ENCODE results near the gene ASB13. TPM values are rescaled to one million over a fixed set of nuclear protein-coding genes. Genes with fewer than 3 reads are reported as not detected.

Gene ASB13
- total RNA-seq, 1 experiment from 2014 or later = 13.8 TPM

- H3K79me1 ChIP-seq (ENCODE audit: insufficient read depth, low read depth, low read length, poor library complexity, severe bottlenecking) = no peaks in the 10 kb centered on the region
- no CpG with 5 or more reads among the region's 3 CpGs for WGBS (ENCODE audit: extremely low coverage, insufficient read length, low lambda C conversion rate)
- no peak overlapping the region for H2BK15ac ChIP-seq (ENCODE audit: low read depth, low read length)
- H3T11ph ChIP-seq (ENCODE audit: low read length) = no peak overlapping the region
- H3K36me3 Mint-ChIP-seq (ENCODE audit: insufficient read depth in 1 of 3, low read depth in 3 of 3) = peaks cover 0 to 4% (median 4%) of the 10 kb centered on the region in 3 experiments; a peak in 4 of 7 replicates
- H3K9me3 Mint-ChIP-seq = peaks cover 9 to 11% of the 10 kb centered on the region in 2 experiments
- no peak overlapping the region for H2BK20ac ChIP-seq (ENCODE audit: low read depth, low read length, poor library complexity, severe bottlenecking)
- H3K27ac ChIP-seq (ENCODE audit: insufficient read length, low read depth, low read length) = no peak overlapping the region
- H3K27me3 Mint-ChIP-seq (ENCODE audit: low read depth) = peaks cover 64% of the 10 kb centered on the region
- DNase-seq = no peak
- H2BK120ac ChIP-seq (ENCODE audit: low read depth, low read length, poor library complexity, severe bottlenecking) = no peak overlapping the region
- H3K23me2 ChIP-seq (ENCODE audit: insufficient read length, low read depth, low read length, poor library complexity, severe bottlenecking) = no peaks in the 10 kb centered on the region
- H4K5ac ChIP-seq (ENCODE audit: insufficient read length, low read depth, low read length) = no peak overlapping the region
- no peak overlapping the region for H3K23ac ChIP-seq (ENCODE audit: insufficient read length, low read depth, low read length)
- H3K4ac ChIP-seq (ENCODE audit: low read depth, low read length) = no peak overlapping the region
- H2AK5ac ChIP-seq (ENCODE audit: insufficient read length, low read length) = no peak overlapping the region
- H2BK5ac ChIP-seq (ENCODE audit: insufficient read length, low read length) = no peak overlapping the region
- no peak overlapping the region for H4K91ac ChIP-seq (ENCODE audit: insufficient read length, low read depth, low read length)
- H2BK12ac ChIP-seq (ENCODE audit: insufficient read length, low read depth, low read length) = no peak overlapping the region
- H2AFZ ChIP-seq (ENCODE audit: low read length) = no peak overlapping the region
- H3K4me2 ChIP-seq (ENCODE audit: insufficient read depth, insufficient read length, low read length) = no peak overlapping the region
- no peaks in the 10 kb centered on the region for H3K79me2 ChIP-seq (ENCODE audit: insufficient read depth, low read length)
- no peak for TF ChIP-seq CTCF (conservative IDR thresholded peaks at IDR 0.05)
- no peak overlapping the region for H3K27ac Mint-ChIP-seq
- H4K8ac ChIP-seq (replicated peaks; ENCODE audit: insufficient read length, low read depth, low read length) = no peak overlapping the region
- no peak overlapping the region for H3K9ac ChIP-seq (ENCODE audit: extremely low read depth, insufficient read length, low read length)
- H3K9me3 ChIP-seq (ENCODE audit: control insufficient read depth, low read depth, low read length) = no peaks in the 10 kb centered on the region
- no peak overlapping the region for H3K56ac ChIP-seq (ENCODE audit: insufficient read length, low read depth, low read length)
- no peak overlapping the region for H3K18ac ChIP-seq (ENCODE audit: insufficient read length, low read depth, low read length)
- no peak overlapping the region for H3K14ac ChIP-seq (ENCODE audit: insufficient read depth, low read length)
- H3K4me1 Mint-ChIP-seq = no peaks in the 10 kb centered on the region
- no peaks in the 10 kb centered on the region; the same call in 1 of the 2 replicates for H3K27me3 ChIP-seq (ENCODE audit: insufficient read depth, low read length)
- H4K20me1 ChIP-seq (ENCODE audit: control insufficient read depth, insufficient read depth, insufficient read length) = no peaks in the 10 kb centered on the region
- H3K4me1 ChIP-seq (ENCODE audit: insufficient read depth, low read length) = no peaks in the 10 kb centered on the region
- H3K4me3 Mint-ChIP-seq = no peak overlapping the region
These were observed 12.6 kb upstream of the ASB13 start for GRCh38 chr10:5679037-5679435.
